HG02970 (cell line): ENCODE measurements around the gene OSER1.
"Not testable (repeated sequence)": the region's sequence is repeated elsewhere in the genome, so short reads cannot be mapped to it uniquely, and the experiment has no call there.

Source experiments
- ATAC-seq: cut with Tn5 transposase; IDR thresholded peaks from one replicate; pipeline ENCODE4 v1.9.1; 2021; ENCODE audit warnings: mild to moderate bottlenecking, moderate library complexity, moderate number of reproducible peaks; ENCODE audit not compliant: unreplicated experiment, low FRiP score

Gene OSER1

GRCh38 chr20:44210406-44211176 is at the start of gene OSER1:
TSS of gene OSER1 (minus strand) at chr20:44210771. CDS start at chr20:44206957, 3,814 bp downstream.
- ATAC-seq = peak; percentile 79

GRCh38 chr20:44258226-44258890 is 47.8 kb upstream of the OSER1 start:
- ATAC-seq = no peak

- ATAC-seq = no peak
Measured at GRCh38 chr20:44256961-44257360, 46.4 kb upstream of the OSER1 start.

- no peak for ATAC-seq
Measured at GRCh38 chr20:44255942-44256341, 45.4 kb upstream of the OSER1 start.

GRCh38 chr20:44254073-44254472 is 43.5 kb upstream of the OSER1 start:
- ATAC-seq = no peak

GRCh38 chr20:44253528-44253927 is 43.0 kb upstream of the OSER1 start:
- no peak for ATAC-seq

GRCh38 chr20:44251284-44251683 is 40.7 kb upstream of the OSER1 start:
- ATAC-seq = no peak

GRCh38 chr20:44248410-44248759 is 37.8 kb upstream of the OSER1 start:
- no peak for ATAC-seq

- ATAC-seq = no peak
Measured at GRCh38 chr20:44247586-44248409, 37.2 kb upstream of the OSER1 start.

GRCh38 chr20:44247131-44247571 is 36.6 kb upstream of the OSER1 start, which contains the start of gene GDAP1L1:
TSS of gene GDAP1L1 (plus strand) at chr20:44247308. CDS start at chr20:44247335, 27 bp downstream.
- no peak for ATAC-seq

- ATAC-seq = no peak
Measured at GRCh38 chr20:44245977-44246376, 35.4 kb upstream of the OSER1 start.

GRCh38 chr20:44241796-44242195 is 31.2 kb upstream of the OSER1 start:
- ATAC-seq = no peak

GRCh38 chr20:44236840-44237239 is 26.3 kb upstream of the OSER1 start:
- not testable (repeated sequence) for ATAC-seq

- no peak for ATAC-seq
Measured at GRCh38 chr20:44235702-44236101, 25.1 kb upstream of the OSER1 start.

GRCh38 chr20:44234566-44235317 is 24.2 kb upstream of the OSER1 start:
- no peak for ATAC-seq

GRCh38 chr20:44233436-44234016 is 23.0 kb upstream of the OSER1 start:
- ATAC-seq = no peak

GRCh38 chr20:44232469-44232856 is 21.9 kb upstream of the OSER1 start:
- not testable (repeated sequence) for ATAC-seq

GRCh38 chr20:44231713-44232468 is 21.3 kb upstream of the OSER1 start:
- no peak for ATAC-seq

GRCh38 chr20:44231193-44231592 is 20.6 kb upstream of the OSER1 start:
- ATAC-seq = no peak
